Urinary bladder (tissue), 4 donors: ENCODE data around the gene LFNG. TPM values are rescaled to one million over a fixed set of nuclear protein-coding genes. Genes with fewer than 3 reads are reported as not detected.

ENCODE experiments used
- DNase-seq: peaks from one replicate; pipeline ENCODE4 v3.0.0-alpha.2; 2015; ENCODE audit errors: extremely low spot score
- H3K27ac ChIP-seq: one replicate; pipeline ENCODE4 v1.5.1; 2013; ENCODE audit warnings: low read depth, mild to moderate bottlenecking, moderate library complexity
- H3K36me3 ChIP-seq: one replicate; pipeline ENCODE4 v1.6.1; 2013; ENCODE audit warnings: mild to moderate bottlenecking, moderate library complexity; ENCODE audit not compliant: insufficient read depth
- H3K4me1 ChIP-seq: one replicate; pipeline ENCODE4 v1.6.1; 2013; ENCODE audit warnings: mild to moderate bottlenecking, moderate library complexity; ENCODE audit not compliant: insufficient read depth
- H3K4me3 ChIP-seq: one replicate; pipeline ENCODE4 v1.5.1; 2013; ENCODE audit warnings: low read depth, low read length
- WGBS: extraction: QIAGEN DNeasy Blood & Tissue Kit; methylation state at CpG from one replicate; pipeline ENCODE4 v1.1.7; 2013; 5-methylcytosine and 5-hydroxymethylcytosine counted together
- polyA plus RNA-seq: library from polyadenylated mRNA; stranded (reverse); fragments of 200-250 nt; gene quantifications from one replicate; pipeline ENCODE4 v1.2.3, GENCODE V29; 2013
- total RNA-seq: library from RNA; depleted of rRNA; stranded (reverse); fragments of >200 nt; gene quantifications from one replicate; pipeline ENCODE4 v1.2.3, GENCODE V29; 2014
- donor health status: healthy with polysubstance abuse.
- donor health status: healthy.

Gene LFNG
- total and polyA plus RNA-seq, 2 donors = 10.7 to 16.8 TPM

DNA sequence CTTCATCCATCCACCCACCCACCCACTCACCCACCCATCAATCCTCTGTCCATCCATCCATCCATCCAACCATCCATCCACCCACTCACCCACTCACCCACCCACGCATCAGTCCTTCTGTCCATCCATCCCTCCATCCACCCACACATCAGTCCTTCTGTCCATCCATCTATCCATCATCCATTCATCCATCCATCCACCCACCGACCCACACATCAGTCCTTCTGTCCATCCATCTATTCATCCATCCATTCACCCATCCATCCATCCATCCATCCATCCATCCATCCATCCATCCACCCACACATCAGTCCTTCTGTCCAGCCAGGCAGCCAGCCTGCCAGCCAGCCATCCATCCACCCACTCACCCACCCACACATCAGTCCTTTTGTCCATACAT is 27.5 kb upstream of the LFNG start:
- no peaks in the 10 kb centered on the region for H3K4me1 ChIP-seq
- 96% methylated on average over 2 of the region's 2 CpGs for WGBS

DNA sequence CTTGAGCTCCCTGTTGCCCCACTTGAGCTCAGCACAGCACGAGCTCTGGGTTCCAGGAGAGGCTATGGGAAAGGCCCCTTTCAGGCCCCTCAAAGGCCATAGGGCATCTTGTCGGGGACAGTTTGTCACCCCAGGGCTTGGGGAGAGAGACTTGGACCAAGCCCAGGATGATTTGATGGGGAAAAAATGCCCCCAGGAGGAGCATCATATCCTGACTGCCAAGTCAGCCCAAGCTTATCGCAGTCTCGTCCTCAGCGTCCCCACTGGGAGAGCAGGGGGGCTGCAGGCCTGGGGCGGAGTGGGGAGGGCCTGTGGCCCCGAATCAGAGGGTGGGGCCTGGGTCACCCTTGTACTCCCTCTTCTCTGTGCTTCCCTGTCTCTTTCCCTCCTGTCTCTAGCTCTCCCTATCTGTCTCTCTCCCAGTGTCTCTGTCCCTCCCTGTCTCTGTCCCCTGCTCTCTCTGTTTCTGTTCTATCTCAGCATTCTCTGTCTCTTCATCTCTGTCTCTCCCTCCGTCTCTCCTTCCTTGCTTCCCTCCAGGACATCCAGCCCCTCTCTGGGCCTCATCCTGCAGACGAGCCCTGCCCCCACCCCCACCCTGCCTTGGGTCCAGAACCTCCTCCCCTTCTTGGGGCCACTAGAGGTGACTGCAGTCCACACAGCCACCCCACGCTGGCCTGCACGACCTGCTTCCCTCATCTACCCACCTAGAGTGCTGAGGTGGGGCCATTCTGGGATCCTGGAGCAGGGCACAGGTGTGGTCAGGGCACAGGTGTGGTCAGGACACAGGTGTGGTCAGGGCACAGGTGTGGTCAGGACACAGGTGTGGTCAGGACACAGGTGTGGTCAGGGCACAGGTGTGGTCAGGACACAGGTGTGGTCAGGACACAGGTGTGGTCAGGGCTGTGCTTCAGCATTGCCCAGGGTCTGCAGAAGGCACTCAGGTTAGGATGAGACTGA is 26.1 kb upstream of the LFNG start:
- no peaks in the 10 kb centered on the region for H3K36me3 ChIP-seq
- whole genome bisulfite sequencing = 32% methylated on average over 10 of the region's 11 CpGs
- no peak overlapping the region for H3K27ac ChIP-seq
- no peak for DNase-seq
- no peak overlapping the region for H3K4me3 ChIP-seq
- H3K4me1 ChIP-seq = no peaks in the 10 kb centered on the region

More for the DNA sequence above, 27.5 kb upstream of the LFNG start:
- DNase-seq = no peak
- Histone ChIP-seq H3K36me3 (no peaks in the 10 kb centered on the region), H3K27ac (no peak overlapping the region), H3K4me3 (no peak overlapping the region)

DNA sequence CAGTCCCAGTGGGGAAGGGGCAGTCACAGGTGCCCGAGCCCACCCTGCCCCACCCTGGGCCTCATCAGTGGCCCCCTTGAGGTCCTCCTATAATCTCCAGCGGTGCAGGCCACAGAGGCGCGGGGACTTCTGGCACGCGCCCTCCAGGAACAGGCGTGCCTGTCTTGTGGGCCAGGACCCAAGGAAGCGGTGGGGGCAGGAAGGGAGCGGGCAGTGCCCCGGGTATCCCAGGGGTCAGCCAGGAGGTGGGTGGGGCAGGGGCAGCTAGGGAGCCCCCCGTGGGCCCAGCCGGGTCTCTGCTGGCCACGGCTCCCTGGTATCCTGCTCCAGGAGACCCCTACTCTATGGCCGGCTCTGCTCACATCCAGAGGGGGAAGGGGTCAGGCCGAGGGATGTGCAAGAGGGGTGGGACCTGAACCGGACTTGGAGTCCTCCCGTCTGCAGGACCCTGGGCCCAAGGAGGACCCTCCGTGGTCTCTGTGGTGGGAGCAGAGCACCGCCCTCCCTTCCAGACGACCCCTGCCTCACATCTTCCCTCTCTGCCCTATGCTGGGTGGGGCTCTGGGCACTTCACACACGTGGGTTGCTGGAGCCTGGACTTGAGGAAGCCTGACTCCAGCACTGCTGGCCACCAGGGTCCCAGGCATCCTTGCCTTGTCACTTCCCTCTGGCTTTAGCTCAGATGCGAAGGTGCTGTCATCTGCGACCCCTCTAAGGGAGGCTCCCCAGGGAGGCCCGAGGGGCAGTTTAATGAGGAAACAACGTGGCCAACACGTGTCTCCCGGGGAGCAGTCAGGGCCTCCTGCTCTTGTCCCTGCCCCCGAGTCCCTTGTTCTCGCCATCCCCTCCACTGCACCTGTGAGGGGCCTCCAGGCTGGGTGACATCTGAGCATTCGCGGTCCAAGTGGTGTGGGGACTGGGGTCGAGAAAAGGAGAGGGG is 25.1 kb upstream of the LFNG start:
- Histone ChIP-seq H3K36me3 (no peaks in the 10 kb centered on the region), H3K4me1 (no peaks in the 10 kb centered on the region), H3K4me3 (no peak overlapping the region), H3K27ac (no peak overlapping the region)
- no peak for DNase-seq
- 63% methylated on average over 32 of the region's 32 CpGs for WGBS

DNA sequence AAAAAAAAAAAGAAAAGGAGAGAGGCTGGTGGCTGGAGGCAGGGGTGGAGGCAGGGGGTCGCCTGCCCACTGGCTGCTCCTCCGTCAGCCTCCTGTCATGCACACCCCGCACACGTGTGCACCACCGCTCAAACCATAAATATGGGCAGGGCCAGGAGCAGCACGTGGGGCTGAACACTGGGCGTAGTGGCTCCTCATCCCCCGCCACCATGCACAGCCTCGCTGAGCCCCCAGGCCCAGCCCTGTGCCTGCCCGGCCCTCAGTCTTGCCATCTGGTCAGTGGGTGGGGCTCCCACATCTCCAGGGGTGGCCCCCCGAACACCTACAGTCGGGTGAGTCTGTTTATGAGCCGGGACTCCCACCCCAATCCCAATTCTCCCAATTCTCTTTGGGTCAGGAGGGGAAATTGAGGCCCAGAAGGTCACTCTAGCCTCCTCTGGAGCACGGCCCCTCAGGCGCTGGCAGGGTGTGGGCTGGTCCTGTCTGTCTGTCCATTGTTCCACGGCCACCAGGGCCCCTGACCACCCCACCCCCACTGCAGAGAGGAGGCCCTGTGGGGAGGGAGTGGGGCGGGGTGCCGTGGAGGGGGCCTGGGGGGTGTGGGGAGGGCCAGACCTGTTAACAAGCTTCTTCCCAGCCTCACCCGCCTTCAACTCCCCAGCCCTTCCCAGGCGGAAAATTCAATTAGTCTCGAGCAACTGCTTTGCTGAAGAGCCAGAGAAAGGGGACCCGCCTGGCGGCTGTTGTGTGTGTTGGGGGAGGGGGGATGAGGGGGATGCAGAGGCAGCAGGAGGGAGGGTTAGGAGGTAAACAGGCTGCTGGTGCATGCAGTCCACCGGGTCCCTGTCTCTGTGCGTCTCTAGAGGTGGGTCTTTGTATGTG is 23.9 kb upstream of the LFNG start:
- no peaks in the 10 kb centered on the region for H3K36me3 ChIP-seq
- H3K4me1 ChIP-seq = no peaks in the 10 kb centered on the region
- no peak for DNase-seq
- H3K4me3 ChIP-seq = no peak overlapping the region
- no peak overlapping the region for H3K27ac ChIP-seq
- WGBS = 76% methylated on average over 25 of the region's 25 CpGs

DNA sequence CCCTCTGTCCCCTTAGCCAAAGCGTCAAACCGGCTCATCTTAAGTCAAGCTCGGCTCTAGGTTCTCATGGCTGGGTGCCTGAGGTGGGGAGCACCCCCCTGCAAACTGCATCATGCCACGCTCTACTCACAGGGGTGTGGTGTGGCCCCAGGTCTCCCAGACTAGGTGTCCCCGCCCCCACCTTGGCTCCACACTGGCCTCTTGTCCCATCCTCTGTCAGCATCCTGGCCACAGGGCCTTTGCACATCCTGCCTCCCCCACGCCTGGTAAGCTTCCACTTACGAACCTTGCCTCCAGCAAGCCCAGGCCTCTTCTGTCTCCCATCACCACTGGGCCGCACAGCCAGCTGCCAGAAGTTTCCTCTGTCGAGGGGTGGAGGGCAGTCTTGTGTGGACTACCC is 23.2 kb upstream of the LFNG start:
- no peaks in the 10 kb centered on the region for H3K4me1 ChIP-seq
- H3K4me3 ChIP-seq = no peak overlapping the region
- no peaks in the 10 kb centered on the region for H3K36me3 ChIP-seq
- no peak for DNase-seq
- WGBS = 86% methylated on average over 9 of the region's 9 CpGs
- no peak overlapping the region for H3K27ac ChIP-seq

DNA sequence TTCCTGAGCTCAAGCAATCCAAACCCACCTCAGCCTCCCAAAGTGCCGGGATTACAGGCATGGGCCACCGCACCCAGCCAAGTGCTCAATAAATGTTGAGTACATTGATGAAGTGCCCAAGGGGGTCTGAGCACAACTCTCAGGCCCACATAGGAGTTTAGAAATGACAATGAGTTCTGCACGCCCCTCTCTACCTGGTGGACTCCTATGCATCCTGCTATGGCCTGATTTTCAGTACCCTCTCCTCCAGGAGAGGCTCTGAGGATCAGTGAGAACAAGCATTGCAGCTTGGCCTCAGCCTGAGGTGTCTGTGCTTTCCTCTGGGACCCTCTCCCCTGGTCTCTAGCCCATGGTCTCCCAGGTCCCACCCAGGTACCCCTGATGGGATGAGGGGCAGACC is 22.5 kb upstream of the LFNG start:
- 98% methylated on average over 3 of the region's 3 CpGs for WGBS
- no peak for DNase-seq
- Histone ChIP-seq H3K4me3 (no peak overlapping the region), H3K27ac (no peak overlapping the region), H3K36me3 (no peaks in the 10 kb centered on the region), H3K4me1 (no peaks in the 10 kb centered on the region)

DNA sequence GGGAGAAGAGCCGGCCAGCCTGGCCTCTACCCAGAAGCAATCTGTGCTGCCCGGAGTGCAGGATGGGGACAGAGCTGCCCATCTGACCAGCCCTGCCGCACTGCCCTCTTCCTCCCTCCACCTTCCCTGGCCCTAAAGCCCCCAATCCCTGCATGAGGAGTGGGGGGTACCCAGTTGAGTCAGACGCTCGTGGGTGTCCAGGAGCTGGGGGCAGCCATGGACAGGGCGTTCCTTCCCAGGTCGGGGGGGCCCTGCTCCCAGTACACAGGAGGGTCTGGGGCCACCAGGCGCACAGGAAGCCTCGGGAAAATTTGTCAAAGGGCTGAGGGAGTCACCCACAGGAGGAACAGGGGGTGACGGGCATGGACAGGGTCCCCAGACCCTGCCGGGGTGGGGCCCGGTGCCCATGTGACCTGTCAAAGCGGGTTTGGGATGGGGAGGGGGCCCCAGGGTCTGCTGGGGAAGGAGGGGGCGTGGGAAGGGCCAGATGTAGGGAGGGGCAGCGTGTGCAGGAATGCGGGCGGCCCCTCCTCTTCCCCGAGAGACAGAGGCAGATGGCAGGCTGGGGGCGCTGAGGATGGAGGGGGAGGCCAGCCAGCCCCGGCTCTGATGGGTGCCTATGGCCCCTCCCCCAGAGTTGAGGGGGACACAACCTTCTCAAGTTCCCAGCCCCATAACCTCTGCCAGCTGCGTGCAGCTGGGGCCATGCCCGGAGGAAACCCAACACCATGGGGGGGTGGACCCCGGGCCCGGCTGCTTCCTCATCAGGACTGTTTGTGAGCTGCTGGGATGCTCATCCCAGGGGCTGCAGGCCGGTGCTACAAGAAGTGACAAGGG is 21.9 kb upstream of the LFNG start:
- WGBS = 38% methylated on average over 25 of the region's 25 CpGs
- H3K36me3 ChIP-seq = no peaks in the 10 kb centered on the region
- DNase-seq = no peak
- no peak overlapping the region for H3K27ac ChIP-seq
- no peak overlapping the region for H3K4me3 ChIP-seq
- H3K4me1 ChIP-seq = no peaks in the 10 kb centered on the region

DNA sequence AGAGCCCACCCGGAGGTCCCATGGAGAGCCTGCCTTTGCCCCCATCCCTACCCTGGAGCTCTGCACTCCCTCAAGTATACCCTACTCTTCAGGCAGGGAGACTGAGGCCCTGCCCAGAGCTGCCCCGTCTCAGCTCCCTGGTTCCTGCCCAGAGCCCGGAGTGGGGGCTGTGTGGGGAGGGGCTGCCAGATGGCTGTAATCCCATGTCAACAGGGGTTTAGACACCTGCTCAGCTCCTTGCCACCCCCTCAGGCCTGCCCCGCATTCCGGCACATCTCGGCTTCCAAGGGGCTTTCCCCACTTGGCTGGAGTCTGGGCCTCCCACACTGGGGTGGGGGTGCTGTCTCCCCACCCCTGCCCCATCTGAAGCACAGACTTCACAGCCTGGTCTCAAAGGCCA is 20.9 kb upstream of the LFNG start:
- WGBS = 92% methylated on average over 6 of the region's 6 CpGs
- DNase-seq = no peak
- no peaks in the 10 kb centered on the region for H3K36me3 ChIP-seq
- H3K4me1 ChIP-seq = no peaks in the 10 kb centered on the region
- no peak overlapping the region for H3K27ac ChIP-seq
- no peak overlapping the region for H3K4me3 ChIP-seq

DNA sequence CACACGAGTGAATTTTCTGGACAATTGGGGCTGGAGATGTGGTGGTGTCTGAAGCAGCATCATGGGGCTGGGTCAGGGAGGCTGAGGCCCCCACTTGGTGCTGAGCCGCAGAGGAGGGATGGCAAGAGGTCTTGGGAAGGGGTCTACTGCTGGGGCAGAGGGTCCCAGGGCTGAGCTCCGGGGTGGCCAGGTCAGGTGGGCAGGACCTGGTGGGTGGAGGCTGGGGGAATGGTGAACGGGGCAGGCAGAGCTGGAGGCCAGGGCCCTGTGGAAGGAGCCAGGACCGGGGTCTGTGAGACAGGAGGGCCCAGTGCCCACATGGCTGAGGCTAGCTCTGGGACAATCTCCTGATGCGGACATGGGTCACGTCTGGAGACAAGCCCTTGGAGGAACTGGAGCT is 20.4 kb upstream of the LFNG start:
- 83% methylated on average over 7 of the region's 7 CpGs for WGBS
- Histone ChIP-seq H3K36me3 (no peaks in the 10 kb centered on the region), H3K4me1 (no peaks in the 10 kb centered on the region), H3K4me3 (no peak overlapping the region), H3K27ac (no peak overlapping the region)
- DNase-seq = no peak

DNA sequence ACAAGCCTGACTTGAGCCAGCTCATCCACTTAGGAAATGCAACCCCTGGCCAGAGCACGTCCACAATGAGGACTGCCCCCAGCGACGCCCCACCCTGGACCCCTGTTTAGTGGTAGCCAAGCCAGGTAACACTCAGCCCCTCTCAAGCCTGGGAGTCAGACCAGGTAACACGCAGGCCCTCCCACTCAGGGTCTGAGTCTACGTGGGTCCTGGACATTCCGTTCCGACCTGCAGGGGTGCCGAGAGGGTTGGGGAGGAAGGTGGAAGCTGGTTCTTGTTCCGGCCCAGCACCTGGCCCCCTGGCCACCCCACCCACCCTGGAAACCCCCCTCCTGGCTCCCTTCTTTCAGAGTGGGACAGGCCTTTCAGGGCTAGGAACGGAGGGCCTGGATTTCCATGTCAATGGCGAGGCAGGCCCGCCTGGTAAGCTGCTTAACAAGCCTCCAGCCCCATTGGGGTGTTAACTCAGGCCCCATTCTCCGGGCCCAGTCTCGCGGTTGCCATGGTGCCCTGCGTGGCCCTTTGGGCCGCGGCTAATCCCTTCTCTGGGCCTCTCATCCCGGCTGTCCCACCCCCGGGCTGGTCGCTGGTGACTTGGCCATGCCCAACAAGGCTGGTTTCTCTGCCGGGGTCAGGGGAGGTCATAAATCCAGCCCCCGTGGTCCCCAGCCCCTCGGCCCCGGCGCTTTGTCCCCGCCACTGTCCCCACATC is 19.7 kb upstream of the LFNG start:
- Histone ChIP-seq H3K4me3 (no peak overlapping the region), H3K27ac (no peak overlapping the region), H3K36me3 (no peaks in the 10 kb centered on the region), H3K4me1 (no peaks in the 10 kb centered on the region)
- 86% methylated on average over 27 of the region's 27 CpGs for WGBS
- no peak for DNase-seq

DNA sequence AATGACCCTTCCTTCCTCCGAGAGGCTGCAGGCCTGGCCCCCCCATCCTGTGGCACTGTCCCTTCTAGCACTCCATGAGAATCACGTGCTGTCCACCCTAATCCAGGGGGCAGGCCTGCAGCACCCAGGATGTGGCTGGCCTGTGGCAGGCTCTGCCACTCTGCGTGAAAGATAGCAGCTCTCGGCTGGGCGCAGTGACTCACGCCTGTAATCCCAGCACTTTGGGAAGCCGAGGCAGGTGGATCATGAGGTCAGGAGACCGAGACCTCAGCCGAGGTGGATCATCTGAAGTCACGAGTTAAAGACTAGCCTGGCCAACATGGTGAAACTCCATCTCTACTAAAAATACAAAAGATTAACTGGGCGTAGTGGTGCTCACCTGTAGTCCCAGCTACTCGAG is 18.9 kb upstream of the LFNG start:
- no peak for DNase-seq
- WGBS = 91% methylated on average over 12 of the region's 12 CpGs
- Histone ChIP-seq H3K4me3 (no peak overlapping the region), H3K36me3 (no peaks in the 10 kb centered on the region), H3K27ac (no peak overlapping the region), H3K4me1 (no peaks in the 10 kb centered on the region)
